GM21723 (cell line): ENCODE data around the gene EEPD1.

Source experiments
- ATAC-seq: cut with Tn5 transposase; IDR thresholded peaks from one replicate; pipeline ENCODE4 v1.9.1; 2021; ENCODE audit warnings: mild to moderate bottlenecking, moderate library complexity; ENCODE audit not compliant: unreplicated experiment

Gene EEPD1

DNA sequence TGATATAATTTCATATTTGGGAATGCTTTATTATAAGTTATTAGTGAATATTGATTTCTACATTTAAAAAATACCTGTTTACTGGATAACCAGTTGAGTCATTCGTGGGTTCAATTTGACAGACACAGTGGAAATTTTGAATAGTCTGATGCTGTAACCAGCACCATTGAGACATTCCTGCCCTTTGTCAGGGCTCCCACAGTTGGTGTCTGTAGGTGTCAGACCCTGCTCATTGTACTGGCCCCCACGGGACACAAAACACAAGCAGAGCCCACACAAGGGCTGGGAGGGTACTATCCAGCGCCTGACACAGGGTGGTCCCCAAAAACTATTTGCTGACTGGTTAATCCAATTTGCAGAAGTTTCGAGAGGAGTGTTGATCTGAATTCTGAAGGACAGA is 35.9 kb downstream of the EEPD1 start:
- no peak for ATAC-seq

DNA sequence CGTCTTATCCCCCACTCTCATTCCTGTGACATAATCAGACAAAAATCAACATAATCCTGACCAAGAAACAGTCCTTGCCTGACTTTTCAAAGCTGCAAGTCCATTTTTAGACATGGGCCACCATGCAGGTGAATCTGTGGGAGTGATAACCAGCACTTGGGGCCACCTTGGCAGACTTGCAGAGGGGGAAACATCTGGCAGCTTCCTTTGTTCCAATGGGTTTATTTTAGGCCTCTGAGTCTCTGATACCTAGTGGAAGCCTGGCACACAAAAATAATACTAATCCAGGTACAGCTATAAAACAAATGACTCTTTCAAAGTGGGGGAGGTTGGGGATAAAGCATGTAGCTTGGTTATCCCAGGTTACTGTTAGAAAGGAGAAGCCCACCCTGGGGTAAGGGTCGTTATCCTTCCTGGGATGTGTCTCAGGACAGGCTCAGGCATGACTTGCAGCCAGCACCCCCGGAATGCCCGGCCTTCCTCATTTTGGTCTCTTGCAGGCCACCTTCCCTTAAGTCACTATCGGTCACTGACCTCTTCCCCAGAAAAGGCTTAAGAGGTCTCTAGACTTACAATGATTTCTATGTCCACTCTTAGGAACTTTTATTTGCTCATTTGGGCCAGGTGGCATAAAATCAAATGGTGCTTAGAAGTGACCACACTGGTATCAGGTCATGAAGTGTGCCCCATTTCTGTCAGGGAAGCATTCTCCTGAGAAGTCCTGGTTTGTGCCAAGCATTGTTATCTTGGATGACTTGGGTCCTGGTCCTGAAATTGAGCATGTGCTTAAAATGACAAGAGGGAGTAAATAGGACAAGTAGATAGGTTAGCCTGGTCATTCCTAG is 37.6 kb downstream of the EEPD1 start:
- ATAC-seq: no peak

DNA sequence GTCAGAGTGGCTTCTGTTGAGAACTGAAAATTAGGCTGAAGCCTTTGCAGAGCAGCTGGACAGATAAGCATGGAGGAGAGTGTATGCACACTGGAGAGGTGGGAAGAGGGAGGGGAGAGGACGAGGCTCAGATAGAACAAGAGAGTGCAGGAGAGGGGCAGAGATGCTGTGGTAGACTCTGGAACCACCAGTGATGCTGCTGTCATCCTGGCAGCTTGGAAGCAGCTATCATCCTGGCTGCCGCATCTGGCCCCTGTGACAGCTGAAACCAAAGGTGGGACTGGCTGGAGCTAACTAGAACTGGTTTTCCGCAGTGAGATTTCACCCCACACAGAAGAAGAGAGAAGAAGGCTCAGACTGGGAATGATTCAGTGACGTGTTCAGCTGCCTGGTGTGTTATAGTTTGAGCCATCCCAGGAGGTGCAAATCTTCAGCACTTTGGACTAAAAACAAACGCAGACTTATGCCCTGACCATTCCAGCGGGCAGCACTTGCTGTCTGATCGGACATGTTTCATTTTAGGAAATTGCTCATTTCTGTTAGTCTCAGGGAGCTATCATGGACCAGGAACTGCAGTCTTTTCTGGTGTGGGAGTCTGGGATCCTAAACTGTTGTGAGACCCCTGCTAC is 38.4 kb downstream of the EEPD1 start:
- ATAC-seq: peak; percentile 32

DNA sequence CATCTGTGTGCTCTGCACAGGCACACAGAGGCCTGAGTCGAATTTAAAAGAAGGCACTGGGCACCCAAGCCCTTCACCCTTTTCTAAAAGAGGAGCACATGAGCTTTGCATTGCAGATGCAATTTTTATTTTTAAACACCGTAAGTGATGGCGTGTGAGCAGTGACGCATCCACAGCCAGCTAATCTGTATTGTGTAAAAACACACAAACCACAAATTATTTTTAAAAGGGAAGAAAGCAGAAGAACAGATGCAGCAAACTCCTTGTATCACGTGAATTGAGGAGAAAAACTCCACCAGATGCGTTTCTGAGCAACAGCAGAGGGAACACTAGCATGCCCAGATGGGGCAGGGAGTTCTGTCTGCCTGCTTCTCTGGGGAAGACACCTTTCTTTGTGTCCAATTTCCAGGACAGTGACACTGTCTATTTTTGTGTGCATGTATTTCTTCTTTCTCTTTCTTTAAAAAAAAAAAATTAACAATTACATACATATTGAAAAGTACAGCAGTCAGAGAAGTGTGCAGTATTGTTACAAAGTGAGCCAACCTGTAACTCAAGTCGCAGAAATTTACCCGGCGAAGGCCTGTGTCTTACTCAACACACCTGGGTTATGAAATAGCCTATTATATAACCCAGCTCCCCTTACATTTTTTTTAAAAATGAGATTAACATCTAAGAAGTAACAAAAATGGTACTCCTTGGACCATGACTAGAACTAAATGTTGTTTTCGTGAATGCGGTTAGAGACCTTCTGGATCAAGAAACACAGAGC is 39.2 kb downstream of the EEPD1 start:
- peak; percentile 55 for ATAC-seq

DNA sequence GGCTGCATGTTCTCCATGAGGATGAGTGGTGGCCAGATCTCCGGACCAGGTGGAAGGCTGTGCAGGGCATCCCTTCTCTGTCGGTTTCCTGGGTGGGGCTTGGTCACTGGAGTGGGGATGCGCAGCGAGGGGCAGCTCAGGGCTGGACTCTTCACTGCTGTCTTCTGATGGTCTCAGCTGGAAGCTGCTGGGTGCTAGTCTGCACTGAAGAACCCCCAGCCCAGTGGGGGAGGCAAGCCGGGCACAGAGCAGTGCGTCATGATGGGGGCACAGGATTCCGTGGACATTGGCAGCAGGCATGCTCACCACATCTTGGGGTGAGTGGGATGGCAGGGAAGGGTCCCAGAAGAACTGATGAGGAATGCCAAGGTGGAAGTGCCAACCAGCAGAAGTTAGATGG is 39.8 kb downstream of the EEPD1 start:
- ATAC-seq: no peak

DNA sequence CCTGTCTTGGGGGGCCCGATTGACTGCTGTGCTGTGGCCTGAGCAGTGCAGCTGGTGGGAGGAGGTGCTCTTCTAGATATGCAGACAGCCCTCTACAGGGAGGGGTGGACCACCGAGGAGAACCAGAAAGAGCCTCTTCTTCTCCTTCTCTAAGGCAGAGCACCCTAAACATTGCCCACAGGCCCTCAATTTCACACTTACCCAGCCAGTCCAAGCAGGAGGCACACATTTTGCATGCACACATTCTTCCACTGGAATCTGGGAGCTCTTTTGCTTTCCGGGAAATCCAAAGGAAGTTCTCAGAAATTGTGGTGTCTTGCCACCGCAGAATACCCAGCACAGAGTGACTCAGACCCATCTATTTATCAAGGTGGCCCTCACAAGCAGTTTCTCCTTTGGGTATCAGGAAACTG is 45.8 kb downstream of the EEPD1 start:
- ATAC-seq: no peak

DNA sequence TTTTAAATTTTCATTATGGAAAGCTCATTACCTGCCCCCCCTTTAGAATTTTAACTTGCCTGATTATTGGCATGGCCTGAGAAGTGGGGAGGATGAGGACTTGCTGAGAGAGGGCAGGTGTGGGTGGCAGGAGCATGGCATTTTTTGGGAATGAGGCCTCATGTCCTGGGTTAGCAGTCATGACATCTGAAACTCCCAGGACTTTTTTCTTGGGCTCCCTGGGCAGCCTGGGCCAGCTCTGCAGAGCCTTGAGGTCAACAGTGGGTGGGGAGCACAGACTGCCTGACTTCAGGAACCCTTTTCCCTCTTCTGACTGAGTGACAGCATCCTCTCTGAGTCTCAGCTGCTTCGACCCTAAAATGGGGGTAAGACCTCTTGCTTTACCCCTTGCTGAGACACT is 46.3 kb downstream of the EEPD1 start:
- ATAC-seq: no peak

DNA sequence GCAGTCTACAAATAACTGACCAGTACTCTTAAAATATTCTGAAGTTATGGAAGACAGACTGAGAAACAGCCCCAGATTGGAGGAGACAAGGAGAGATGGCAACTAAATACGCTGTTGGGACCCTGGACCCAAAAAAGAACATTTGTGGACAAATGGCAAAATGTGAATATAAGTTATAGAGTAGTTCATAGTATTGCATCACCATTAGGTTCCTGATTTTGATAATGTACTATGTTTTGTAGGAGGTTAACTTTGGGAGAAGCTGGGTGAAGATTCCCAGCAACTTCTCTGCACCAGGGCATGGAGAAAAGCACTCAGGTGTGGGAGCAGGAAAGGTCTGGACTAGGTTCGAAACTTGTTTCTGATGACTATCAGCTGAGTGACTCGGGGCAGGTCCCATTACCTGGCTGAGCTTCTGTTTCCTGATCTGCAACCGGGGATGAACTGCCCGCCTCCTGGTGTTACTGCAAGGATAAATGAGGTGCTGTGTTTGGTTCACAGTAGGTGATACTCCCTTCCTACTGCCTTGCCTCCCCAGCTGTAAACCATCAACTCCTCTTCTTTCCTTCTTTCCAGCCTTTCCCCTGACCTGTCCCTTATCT is 48.2 kb downstream of the EEPD1 start:
- no peak for ATAC-seq

DNA sequence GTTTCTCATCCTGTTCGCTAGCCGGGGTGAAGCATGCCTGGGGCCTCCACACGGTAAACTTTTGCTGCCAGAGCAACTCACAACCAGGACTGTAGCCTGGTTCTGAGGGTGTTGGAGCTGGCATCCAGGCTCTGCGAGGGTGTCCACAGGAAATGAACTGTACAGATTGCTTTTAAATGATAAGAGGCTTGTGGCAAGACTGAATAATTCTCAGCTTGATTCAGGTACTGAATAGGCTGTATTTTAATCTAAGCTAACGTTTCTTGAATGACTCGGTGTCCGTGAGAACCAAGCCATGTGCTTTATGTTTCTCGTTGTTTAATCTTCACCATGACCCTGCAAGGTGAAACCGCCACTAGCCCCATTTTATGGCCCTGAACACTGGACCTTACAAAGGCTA is 49.3 kb downstream of the EEPD1 start:
- ATAC-seq: no peak

DNA sequence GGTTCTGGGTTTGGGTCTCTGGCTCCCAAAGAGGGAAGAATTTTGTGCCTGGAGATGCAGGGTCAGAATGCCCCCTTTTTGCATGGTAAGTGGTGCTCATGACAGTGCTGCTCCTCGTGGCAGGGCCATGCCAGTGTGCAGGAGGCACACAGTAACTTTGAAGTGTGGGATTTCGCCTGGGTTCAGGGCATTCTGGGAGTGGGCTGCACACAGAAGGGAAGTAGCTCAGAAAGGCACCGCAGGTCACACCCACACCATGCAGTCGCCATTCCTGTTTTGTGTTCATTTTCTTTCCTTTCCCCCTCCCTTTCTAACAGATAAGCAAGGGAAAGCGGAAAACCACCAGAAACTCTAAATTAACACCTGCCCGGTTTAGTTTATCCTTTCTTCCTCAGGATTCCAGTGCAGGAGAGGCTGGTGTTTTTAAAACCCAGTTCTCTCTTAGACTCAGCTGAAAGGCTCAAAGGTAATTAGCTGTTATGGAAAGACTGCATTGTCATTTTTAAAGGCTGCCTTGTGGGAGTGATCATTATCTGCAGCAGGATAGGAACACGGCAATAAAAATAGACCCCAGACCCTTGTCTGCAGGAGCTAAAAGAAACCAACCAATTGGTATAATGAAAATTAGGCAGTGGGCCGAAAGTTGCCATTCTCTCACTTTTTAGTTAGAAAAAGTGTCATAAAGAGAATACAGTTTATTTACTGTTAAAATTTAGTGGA is 50.2 kb downstream of the EEPD1 start:
- no peak for ATAC-seq

DNA sequence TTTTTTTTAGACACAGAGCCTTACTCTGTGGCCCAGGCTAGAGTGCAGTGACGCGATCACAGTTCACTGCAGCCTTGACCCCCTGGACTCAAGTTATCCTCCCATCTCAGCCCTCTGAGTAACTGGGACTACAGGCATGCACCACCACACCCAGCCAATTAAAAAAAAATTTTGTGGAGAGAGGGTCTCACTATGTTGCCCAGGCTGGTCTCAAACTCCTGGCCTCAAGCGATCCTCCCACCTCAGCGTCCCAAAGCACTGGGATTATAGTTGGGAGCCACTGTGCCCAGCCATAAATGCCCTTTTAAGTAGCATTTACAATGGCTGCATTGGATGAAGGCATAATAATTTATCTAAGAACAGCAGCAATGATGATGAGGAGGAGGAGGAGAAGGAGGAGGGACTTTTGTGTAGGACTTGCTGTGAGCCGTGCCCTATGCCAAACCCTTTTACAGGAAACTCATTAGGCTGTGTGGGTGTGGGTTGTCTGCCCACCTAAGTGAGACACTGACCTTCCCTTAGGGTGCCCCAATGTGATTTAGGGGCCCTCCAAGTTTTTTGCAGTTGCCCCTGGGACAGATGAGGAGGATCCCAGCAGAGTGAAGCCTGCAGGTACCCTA is 51.1 kb downstream of the EEPD1 start:
- no peak for ATAC-seq

DNA sequence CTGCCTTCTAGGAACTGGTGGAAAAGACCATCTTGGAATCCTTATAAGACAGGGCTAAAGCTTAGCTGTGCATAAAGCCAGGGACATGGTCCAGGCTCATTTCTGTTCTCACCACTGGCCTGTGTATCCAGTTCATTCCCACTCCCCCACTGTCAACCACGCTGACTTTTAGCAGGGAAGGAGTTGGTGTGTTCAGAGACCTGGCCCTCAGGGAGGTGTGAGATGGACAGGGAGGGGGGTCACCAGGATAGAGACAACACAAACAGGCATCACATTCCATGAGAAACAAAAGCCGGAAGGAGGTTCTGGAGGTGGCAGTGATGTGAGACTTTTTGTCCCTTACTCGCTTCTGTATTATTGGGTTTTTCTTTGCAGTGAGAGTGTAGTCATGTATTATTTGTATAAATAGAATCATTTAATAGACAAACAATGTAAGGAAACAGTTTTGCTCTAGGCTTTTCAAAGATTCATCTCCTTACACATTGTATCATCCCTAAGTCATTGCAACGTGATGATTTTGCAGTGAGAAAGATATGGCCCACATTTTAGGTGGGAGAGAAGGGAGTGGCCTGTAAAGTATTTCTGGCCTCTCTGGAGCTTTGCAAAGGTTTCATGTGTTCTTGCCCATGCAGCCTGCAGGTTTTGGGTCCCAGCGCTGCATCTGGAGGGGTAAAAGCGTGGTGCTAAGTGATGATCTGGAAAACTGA is 52.0 kb downstream of the EEPD1 start:
- no peak for ATAC-seq

DNA sequence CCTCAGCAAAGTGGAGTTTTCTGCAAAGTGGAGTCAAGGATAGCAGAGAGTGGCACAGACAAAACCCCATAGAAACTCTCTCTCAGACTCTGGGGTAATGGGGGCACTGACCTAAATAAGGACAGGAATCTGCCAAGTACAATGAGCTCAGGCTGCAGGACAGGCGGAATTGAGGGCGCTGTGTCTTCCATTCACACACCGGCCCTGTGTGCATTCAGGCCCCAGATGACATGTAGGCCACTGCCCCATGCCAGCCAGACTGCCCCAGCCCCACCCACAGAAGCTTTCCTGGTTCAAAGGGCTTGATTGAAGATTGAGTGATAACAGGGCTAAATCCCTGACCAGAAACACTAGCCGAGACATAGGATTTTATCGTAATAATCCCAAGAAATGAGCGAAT is 52.7 kb downstream of the EEPD1 start:
- no peak for ATAC-seq

DNA sequence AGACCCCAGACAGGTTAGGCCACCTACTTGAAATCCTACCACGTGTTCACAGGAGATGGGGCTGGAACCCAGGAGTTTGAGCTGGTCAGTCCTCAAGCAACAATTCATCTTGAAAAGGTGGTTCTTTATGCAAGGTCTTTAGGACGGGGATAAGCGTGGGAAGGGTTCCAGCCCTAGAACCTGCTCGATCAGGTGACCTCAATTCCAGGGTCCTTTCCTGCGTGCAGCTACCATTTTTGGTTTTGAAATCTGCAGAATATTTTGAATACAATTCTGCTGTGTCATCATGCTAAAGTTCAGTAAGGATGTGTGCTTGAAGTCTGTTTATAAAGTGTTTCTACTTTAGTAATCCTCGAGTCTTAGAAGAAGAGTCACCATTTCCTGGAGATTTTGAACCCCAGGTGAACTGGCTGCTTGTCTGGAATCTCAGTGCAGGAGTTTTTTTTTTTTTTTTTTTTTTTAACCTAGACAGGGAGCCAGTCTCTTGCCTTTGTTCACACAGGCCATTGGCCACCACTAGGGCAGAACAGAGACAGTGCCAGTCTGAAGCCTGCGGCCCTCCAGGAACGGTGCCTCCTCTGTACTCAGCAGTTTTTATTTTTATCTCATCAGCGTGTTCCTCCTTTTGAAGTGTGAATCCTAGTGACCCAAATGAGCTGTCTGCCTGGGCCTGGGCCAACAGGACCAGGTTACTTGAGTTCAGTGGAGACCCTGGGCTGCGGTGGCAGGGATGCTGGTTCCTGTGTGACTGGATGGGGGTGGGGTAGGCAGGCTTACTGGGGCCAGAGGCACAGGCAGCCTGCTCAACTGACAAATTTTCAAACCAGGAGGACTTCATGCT is 54.6 kb downstream of the EEPD1 start:
- ATAC-seq: no peak

DNA sequence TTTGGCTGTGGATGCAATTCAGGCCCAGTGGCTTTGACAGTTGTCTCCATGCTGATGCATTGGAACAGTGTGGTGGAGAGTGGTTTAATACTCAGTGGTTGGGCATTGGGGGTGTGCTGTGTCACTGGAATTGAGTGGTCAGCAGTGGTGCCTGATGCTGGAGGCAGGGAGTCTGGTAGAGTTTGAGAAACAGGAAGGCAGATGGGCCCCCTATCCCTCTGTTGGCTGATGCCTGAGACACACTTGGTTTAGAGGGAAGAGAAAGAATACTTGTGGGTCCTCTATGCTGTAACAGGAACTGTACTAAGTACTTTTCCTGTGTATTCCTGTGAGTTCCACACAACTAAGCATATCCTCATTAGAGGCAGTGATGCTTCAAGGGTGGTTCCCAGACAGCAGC is 55.4 kb downstream of the EEPD1 start:
- ATAC-seq: no peak

DNA sequence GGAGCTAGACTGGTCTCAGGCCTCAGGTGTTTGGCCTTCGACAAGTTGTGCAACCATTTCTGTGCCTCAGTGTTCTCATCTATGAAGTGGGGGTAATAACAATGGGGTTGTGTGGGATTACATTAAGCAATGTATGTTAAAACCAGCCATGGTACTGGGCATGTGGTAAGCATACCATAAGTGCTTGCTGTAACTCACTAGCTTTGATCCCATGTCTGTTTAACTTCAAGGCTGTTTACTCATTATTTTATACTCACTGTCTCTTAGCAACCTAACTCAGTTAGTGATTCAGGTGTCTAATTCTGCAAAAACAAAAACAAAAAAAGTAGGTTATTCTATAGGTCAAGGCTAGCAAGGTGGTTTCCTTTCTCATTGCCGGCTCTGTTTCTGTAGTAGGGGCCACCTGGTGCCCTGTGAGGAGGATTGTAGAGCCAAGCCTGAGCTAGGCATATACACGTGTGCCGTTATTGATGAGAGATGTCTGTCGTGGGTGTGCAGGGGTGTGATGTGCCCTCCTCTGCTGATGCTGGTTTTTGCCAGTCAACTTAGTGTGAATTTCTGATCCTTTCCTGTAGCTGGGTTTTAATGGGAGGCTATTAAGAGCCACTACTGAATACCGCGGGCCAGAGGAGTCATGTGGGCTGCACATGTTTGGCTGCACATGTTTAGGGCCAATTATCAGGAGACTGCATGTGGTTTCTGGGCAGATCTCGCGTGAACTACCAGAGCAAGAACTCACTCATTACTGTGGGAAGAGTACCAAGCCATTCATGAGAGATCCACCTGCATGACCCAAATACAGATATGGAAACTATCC is 56.2 kb downstream of the EEPD1 start:
- no peak for ATAC-seq

DNA sequence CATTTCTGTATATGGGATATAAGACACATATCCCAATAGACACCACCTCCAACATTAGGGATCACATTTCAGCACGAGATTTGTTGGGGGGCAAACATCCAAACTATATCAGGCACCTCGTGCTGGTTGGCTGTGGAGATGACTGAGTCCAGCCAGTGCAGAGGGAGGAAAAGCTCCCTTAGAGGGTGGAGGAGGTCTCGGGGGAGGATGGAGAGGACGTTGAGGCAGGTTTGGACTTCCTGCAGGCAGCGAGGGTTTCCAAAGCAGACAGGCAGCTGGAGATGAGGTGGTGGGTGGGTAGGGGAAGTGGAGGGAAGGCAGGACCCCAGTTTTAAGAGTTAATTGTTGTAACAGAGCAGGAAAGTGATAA is 56.7 kb downstream of the EEPD1 start:
- ATAC-seq: no peak

DNA sequence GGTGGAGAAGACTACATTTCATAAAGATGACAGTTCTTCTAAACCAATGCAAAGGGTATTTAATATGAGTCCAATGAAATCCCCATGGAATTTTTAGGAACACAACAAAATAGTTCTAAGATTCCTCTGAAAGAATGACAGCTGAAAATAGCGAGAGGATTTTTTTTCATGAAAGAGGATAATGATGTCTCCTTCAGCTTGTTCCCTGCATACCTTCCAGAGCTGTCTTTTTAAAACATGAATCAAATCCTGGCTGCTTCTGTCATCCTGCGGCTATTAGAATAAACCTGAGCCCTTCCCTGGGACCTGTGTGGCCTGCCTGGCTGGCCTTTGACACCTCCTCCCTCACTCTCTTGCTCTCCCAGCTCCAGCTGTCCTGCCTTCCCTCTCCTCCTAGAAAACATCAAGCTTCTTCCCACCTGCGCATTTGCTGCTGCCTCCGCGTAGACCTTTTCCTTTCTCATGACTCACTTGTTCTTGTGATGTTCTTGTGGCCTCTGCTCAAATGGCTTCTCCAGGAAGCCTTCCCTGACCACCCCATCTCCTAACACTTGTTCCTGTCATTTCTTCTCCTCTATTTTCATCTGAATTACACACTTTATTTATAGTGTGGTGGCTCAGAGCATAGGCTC is 57.4 kb downstream of the EEPD1 start:
- no peak for ATAC-seq
